IPS-18c (cell line): ENCODE data around the gene SSTR3.
"Not testable (repeated sequence)": the region's sequence is repeated elsewhere in the genome, so short reads cannot be mapped to it uniquely, and the experiment has no call there.

Experiments used
- H3K4me3 ChIP-seq: 2 replicates; pipeline ENCODE4 v1.7.0; 2013; ENCODE audit warnings: low read depth, mild to moderate bottlenecking, low read length, moderate library complexity; ENCODE audit not compliant: insufficient read depth
- H3K9me3 ChIP-seq: one replicate; pipeline ENCODE4 v1.6.1; 2013; ENCODE audit warnings: mild to moderate bottlenecking, low read length, moderate library complexity; ENCODE audit not compliant: control insufficient read depth, insufficient read depth

The SSTR3 gene

DNA sequence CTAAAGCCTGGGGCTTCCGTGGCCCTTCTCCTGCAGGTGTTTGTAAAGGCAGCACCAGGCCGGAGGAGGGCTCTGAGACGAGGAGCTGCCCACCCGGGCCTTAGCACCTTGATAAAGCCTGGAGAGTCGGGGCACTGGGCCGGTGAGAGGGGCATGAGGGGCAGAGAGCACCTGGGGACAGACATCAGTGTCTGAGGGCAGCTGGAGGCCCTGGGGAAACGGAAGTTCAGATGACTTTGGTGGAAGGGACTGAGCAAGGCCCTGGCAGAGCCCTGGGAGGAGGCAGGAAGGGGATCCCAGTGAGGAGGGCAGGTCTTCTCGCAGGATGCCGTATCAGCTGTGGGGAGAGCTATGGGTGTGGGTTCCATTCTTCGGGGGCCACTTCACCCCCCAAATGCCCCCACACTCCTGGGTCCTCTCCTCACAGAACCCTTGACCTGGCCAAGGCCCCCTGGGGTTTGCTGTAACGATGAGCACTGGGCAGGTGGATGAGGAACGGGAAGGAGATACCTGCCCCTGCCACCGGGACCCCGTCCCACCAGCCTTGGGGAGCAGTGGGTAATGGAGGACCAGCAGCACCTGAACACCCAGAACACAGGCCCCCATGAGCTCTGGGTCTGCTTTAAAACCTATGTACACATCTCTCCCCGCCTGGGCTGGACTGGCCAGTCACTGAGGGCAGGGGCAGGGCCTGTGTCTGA lies 31.6 kb downstream of the SSTR3 start:
- Histone ChIP-seq H3K9me3 (no peaks in the 10 kb centered on the region), H3K4me3 (no peak overlapping the region)

DNA sequence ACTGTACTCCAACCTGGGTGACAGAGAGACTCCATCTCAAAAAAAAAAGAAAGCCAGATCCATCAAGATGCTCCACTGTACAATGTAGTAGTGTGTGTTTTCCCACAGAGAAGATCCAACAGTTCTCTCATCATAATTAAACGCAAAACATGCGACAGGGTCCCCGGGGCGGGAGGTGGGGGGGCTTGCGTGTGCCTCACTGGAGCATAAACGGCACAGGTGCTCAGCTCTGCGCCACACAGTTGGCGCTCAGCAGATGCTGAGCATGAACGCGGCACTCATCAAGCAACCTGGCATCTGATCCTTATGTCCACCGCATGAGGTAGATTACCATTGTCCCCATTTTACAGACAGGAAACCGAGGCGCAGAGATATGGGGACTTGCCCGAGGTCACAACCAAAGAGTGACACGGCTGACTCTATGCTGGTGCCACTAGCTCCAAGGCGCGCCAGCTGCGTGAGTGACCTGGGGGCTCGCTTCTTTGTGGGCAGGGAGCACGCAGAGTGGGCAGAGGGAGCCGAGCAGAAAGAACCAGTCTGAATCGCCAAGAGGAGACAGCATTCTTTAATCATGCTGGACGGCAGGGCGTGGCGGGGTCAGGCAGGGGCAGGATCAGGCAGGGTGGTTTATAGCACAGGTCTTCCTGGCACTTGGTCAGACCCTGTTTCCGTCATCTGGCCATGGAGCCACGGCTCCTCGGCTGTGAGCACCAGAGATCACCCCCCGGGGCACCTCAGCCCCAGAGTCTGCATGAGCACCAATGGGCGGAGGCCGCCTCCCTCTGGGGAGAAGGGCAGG lies 32.5 kb downstream of the SSTR3 start:
- Histone ChIP-seq H3K9me3 (no peaks in the 10 kb centered on the region), H3K4me3 (no peak overlapping the region)

GRCh38 chr22:37179126-37179470 lies 33.2 kb downstream of the SSTR3 start:
- Histone ChIP-seq H3K4me3 (no peak overlapping the region), H3K9me3 (no peaks in the 10 kb centered on the region)

- H3K9me3 ChIP-seq, result no peaks in the 10 kb centered on the region
- no peak overlapping the region for H3K4me3 ChIP-seq
Measured at GRCh38 chr22:37178350-37179125, 33.7 kb downstream of the SSTR3 start.

DNA sequence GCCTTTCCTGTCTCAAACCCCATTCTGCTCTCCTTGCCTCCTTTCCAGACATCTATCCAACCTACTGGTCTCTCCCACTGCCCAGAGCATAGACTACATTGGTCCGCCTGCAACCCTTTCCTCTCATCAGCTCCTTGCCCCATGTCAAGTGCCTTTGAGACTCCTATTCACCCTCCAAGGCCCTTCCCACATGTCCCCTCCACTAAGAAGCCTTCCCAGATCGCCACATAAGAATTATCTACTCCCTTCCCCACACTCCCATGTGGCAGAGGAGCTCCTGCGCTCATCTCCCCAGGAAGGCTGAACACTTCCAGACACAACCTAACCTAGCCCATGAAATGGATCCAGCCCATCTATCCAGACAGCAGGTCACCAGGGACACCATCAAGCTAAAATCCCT lies 34.5 kb downstream of the SSTR3 start:
- Histone ChIP-seq H3K9me3 (no peaks in the 10 kb centered on the region), H3K4me3 (no peak overlapping the region)

DNA sequence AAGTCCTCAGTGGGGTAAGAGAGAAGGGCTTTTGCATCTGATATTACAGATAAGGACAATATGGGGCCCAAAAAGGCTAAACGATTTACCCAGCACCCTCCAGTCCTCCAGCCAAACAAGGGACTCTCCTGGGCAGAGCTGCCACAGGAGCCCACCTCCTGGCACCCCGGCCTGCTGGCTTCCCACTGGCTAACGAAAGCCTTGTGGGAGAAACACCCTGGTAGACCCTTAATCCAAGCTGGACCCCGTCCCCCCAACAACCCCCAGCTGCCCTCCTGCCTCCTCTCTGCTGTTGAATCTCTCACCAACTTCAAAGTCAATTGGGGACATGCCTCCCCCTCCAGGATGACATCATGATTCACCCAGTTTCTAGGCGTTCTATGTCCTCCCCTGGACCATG lies 35.1 kb downstream of the SSTR3 start:
- no peak overlapping the region for H3K4me3 ChIP-seq
- no peaks in the 10 kb centered on the region for H3K9me3 ChIP-seq

GRCh38 chr22:37176464-37177061 lies 35.7 kb downstream of the SSTR3 start:
- H3K9me3 ChIP-seq, result no peaks in the 10 kb centered on the region
- no peak overlapping the region for H3K4me3 ChIP-seq

- H3K9me3 ChIP-seq, result no peaks in the 10 kb centered on the region
Measured at GRCh38 chr22:37175414-37176281, 36.6 kb downstream of the SSTR3 start.

GRCh38 chr22:37174964-37175363 lies 37.3 kb downstream of the SSTR3 start:
- no peaks in the 10 kb centered on the region for H3K9me3 ChIP-seq
- H3K4me3 ChIP-seq, result no peak overlapping the region

More at GRCh38 chr22:37175414-37176281, 36.6 kb downstream of the SSTR3 start:
- H3K4me3 ChIP-seq, result no peak overlapping the region

DNA sequence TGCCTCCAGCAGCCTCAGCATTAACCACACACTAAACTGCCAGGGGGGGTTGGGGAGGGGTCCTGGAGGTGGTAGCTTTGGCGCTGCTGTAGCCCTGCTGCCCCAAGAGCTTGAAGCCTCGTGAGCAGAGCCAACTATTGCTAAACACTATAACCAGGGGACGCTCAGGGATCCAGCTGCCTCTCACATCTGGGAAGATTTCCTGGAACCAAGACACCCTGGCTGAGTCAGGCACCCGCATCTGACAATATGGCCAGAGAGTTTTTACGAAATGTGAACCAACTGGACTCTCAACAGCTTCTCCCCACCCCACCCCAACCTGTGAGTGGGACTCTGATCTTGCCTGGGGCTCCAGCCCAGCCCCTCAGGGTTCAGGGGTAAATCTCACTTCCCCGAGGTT lies 38.6 kb downstream of the SSTR3 start:
- no peak overlapping the region for H3K4me3 ChIP-seq
- no peaks in the 10 kb centered on the region for H3K9me3 ChIP-seq

- H3K9me3 ChIP-seq, result no peaks in the 10 kb centered on the region
- H3K4me3 ChIP-seq, result no peak overlapping the region
Measured at GRCh38 chr22:37172266-37173245, 39.7 kb downstream of the SSTR3 start.

- Histone ChIP-seq H3K4me3 (no peak overlapping the region), H3K9me3 (no peaks in the 10 kb centered on the region)
Measured at GRCh38 chr22:37171662-37172061, 40.6 kb downstream of the SSTR3 start.

DNA sequence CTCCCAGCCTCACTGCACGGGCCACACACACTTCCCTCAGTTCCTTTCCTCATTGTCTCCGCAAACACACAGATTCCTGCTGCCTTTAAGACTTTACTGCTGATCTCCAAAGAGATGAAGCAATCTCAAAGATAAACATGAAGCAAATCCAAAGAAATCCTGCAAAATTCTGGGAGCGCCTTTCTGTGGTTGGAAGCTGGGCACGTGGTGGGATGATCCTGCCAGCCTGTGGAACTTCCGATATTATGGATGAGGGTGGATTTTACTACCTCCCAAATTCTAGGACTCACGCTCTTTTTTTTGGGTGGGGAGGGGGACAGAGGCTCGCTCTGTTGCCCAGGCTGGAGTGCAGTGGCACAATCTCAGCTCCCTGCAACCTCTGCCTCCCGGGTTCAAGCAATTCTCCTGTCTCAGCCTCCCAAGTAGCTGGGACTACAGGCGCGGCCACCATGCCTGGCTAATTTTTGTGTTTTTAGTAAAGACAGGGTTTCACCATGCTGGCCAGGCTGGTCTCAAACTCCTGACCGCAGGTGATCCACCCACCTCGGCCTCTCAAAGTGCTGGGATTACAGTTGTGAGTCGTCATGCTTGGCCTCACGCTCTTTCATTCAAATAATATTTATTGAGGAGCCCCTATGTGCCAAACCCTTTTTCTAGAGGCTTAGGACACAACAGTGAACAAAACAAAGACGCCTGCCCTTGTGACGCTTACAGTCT lies 41.4 kb downstream of the SSTR3 start:
- not testable (repeated sequence) for H3K4me3 ChIP-seq, H3K9me3 ChIP-seq

GRCh38 chr22:37169947-37170688 lies 42.2 kb downstream of the SSTR3 start:
- Histone ChIP-seq H3K4me3 (no peak overlapping the region), H3K9me3 (no peaks in the 10 kb centered on the region)

DNA sequence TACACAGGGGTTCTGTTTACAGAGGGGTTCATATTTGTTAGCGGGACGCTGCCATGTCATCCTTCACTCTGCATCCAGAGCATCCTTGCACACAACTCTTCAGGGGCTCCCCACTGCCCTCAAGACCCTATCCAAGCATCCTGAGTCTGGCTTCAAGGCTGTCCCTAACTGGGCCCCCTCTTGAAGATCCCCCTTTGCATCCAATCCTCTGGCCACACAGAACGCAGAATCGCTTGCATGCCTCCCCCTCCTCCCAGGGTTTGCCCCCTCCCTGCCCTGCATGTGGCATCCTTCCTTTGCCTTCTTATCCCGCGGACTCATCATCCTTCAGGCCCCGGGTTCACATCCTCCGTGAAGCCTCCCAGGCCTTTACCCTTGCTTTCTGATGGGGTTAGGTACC lies 42.9 kb downstream of the SSTR3 start:
- no peak overlapping the region for H3K4me3 ChIP-seq
- no peaks in the 10 kb centered on the region for H3K9me3 ChIP-seq
